Astrocyte (in vitro differentiated cells and primary cell): ENCODE results near the gene CASK. TPM values are rescaled to one million over a fixed set of nuclear protein-coding genes. Genes with fewer than 3 reads are reported as not detected.

Experiments used
- DNase-seq: peaks from one replicate; pipeline ENCODE4 v3.0.0-alpha.2; 2010; ENCODE audit warnings: low read depth
- FAIRE-seq: peaks from 2 replicates; lab custom pipeline; 2011; peaks lifted over from hg19 to GRCh38; lab: Jason Lieb, UNC
- H2AFZ ChIP-seq: 2 replicates; pipeline ENCODE4 v1.6.0; 2012; ENCODE audit warnings: low read depth, low read length, inconsistent platforms
- H3K27ac ChIP-seq: 2 replicates; pipeline ENCODE4 v1.5.1; 2011; ENCODE audit warnings: low read depth, low read length, inconsistent platforms
- H3K27me3 ChIP-seq: 2 replicates; pipeline ENCODE4 v1.6.0; 2011; ENCODE audit warnings: low read length, inconsistent platforms; ENCODE audit not compliant: insufficient read depth
- H3K36me3 ChIP-seq: 2 replicates; pipeline ENCODE4 v1.5.1; 2011; ENCODE audit warnings: low read length, inconsistent platforms; ENCODE audit not compliant: insufficient read depth
- H3K4me1 ChIP-seq: 2 replicates; pipeline ENCODE4 v1.5.1; 2011; ENCODE audit warnings: low read length, inconsistent platforms; ENCODE audit not compliant: insufficient read depth
- H3K4me2 ChIP-seq: 2 replicates; pipeline ENCODE4 v1.6.0; 2012; ENCODE audit warnings: low read length, inconsistent platforms
- H3K4me3 ChIP-seq: 2 replicates; pipeline ENCODE4 v1.5.1; 2011; ENCODE audit warnings: low read depth, mild to moderate bottlenecking, low read length, inconsistent platforms; ENCODE audit not compliant: insufficient read depth
- H3K79me2 ChIP-seq: 2 replicates; pipeline ENCODE4 v1.6.0; 2012; ENCODE audit warnings: mild to moderate bottlenecking, low read length, inconsistent platforms; ENCODE audit not compliant: insufficient read depth
- H3K9ac ChIP-seq: 2 replicates; pipeline ENCODE4 v1.6.0; 2012; ENCODE audit warnings: mild to moderate bottlenecking, low read length, inconsistent platforms
- H3K9me3 ChIP-seq: 2 replicates; pipeline ENCODE4 v1.5.1; 2012; ENCODE audit warnings: low read depth, mild to moderate bottlenecking, low read length, inconsistent platforms; ENCODE audit not compliant: insufficient read depth
- H4K20me1 ChIP-seq: 2 replicates; pipeline ENCODE4 v1.6.0; 2012; ENCODE audit warnings: low read length, inconsistent platforms; ENCODE audit not compliant: insufficient read depth
- H3K27ac Mint-ChIP-seq: one replicate; pipeline ENCODE4 v1.8.0; 2021; ENCODE audit warnings: mild to moderate bottlenecking, mixed read lengths; ENCODE audit not compliant: unreplicated experiment
- H3K27me3 Mint-ChIP-seq: one replicate; pipeline ENCODE4 v1.8.0; 2021; ENCODE audit warnings: low read depth, mixed read lengths; ENCODE audit not compliant: unreplicated experiment
- H3K36me3 Mint-ChIP-seq: one replicate; pipeline ENCODE4 v1.8.0; 2021; ENCODE audit warnings: low read depth, mixed read lengths; ENCODE audit not compliant: unreplicated experiment
- H3K4me1 Mint-ChIP-seq: one replicate; pipeline ENCODE4 v1.8.0; 2021; ENCODE audit warnings: low read depth, mixed read lengths; ENCODE audit not compliant: unreplicated experiment
- H3K4me3 Mint-ChIP-seq: one replicate; pipeline ENCODE4 v1.8.0; 2021; ENCODE audit warnings: mild to moderate bottlenecking, moderate library complexity, mixed read lengths; ENCODE audit not compliant: unreplicated experiment
- H3K9me3 Mint-ChIP-seq: one replicate; pipeline ENCODE4 v1.8.0; 2021; ENCODE audit warnings: mild to moderate bottlenecking, mixed read lengths; ENCODE audit not compliant: unreplicated experiment
- EZH2 ChIP-seq: IDR thresholded peaks from 2 replicates; pipeline ENCODE4 v1.6.1; 2012; ENCODE audit warnings: mild to moderate bottlenecking, low read length, inconsistent platforms; ENCODE audit not compliant: insufficient read depth
- total RNA-seq: library from RNA; stranded (reverse); gene quantifications from 2 replicates; pipeline ENCODE4 v1.2.1, GENCODE V29; 2021
- TF ChIP-seq, protein P1 (sequence below): IDR thresholded peaks from 2 replicates; pipeline ENCODE4 v1.5.1; 2011; ENCODE audit warnings: low read depth, mild to moderate bottlenecking, inconsistent platforms, low read length, moderate library complexity; ENCODE audit not compliant: insufficient read depth

Gene CASK
- total RNA-seq, 1 donor from 2014 or later = 99.3 TPM

DNA sequence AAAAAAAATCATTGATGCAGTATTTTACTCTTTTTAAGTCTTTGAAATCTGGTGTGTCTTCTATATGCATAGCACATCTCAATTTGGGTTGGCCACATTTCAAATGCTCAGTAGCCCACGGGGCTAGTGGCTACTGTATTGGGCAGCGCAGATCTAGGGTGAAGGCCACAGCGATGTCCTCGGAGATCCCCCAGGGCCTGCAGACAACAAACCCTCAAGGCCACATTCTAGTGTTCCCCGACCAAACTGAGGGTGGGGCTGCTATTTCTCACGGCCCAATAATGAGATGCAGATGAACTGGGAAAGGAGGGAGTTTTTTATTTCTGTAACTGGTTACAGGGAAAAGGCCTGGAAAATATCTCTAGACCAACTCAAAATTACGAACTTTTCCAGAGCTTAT lies 452.6 kb downstream of the CASK start:
- H3K36me3 Mint-ChIP-seq = no peaks in the 10 kb centered on the region
- H3K27me3 ChIP-seq = no peaks in the 10 kb centered on the region
- no peaks in the 10 kb centered on the region for H3K79me2 ChIP-seq

DNA sequence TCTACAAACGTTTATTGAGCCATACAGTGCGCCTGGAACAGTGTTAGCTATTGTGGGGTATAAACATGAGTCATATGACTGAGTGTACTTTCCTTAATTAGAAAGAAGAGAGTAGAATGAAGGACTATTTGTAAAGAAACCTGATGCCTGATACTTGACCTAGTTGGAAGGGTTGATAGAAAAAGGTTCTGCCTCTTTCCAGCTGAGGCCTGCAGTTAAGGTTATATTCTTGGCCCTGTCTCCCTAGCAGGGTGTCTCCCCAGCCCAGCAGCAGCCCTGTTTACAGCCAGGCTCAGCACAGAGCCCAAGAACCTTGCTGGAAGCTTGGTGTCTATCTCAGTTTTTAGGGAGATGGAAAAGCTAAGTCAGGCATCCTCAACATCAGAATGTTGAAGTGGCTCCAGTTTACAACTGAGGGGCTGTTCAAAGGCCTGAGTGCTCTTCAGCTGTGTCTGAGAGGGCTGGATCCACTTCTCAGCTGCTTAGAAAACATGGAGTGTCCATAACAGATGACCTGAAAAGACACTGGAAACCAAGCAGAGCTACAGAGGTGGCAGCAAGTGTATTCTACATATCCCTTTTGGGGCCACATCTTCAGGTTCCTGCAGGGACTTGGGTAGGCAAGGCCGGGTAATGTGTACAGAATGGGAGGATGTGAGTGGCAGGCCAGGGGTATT lies 454.6 kb downstream of the CASK start:
- Histone ChIP-seq H3K4me3 (no peak overlapping the region), H3K27ac (no peak overlapping the region), H3K9ac (no peak overlapping the region), H4K20me1 (no peaks in the 10 kb centered on the region), H2AFZ (no peak overlapping the region), H3K36me3 (no peaks in the 10 kb centered on the region), H3K9me3 (no peaks in the 10 kb centered on the region), H3K27me3 (no peaks in the 10 kb centered on the region), H3K4me1 (no peaks in the 10 kb centered on the region), H3K4me2 (no peak overlapping the region), H3K79me2 (no peaks in the 10 kb centered on the region)
- H3K27me3 Mint-ChIP-seq = no peaks in the 10 kb centered on the region
- FAIRE-seq (no peak), DNase-seq (peak; percentile 19)
- no peak overlapping the region for H3K27ac Mint-ChIP-seq
- TF ChIP-seq, protein P1, sequence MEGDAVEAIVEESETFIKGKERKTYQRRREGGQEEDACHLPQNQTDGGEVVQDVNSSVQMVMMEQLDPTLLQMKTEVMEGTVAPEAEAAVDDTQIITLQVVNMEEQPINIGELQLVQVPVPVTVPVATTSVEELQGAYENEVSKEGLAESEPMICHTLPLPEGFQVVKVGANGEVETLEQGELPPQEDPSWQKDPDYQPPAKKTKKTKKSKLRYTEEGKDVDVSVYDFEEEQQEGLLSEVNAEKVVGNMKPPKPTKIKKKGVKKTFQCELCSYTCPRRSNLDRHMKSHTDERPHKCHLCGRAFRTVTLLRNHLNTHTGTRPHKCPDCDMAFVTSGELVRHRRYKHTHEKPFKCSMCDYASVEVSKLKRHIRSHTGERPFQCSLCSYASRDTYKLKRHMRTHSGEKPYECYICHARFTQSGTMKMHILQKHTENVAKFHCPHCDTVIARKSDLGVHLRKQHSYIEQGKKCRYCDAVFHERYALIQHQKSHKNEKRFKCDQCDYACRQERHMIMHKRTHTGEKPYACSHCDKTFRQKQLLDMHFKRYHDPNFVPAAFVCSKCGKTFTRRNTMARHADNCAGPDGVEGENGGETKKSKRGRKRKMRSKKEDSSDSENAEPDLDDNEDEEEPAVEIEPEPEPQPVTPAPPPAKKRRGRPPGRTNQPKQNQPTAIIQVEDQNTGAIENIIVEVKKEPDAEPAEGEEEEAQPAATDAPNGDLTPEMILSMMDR = no peak
- TF ChIP-seq EZH2 = no peak
- H3K4me1 Mint-ChIP-seq = no peaks in the 10 kb centered on the region
- no peaks in the 10 kb centered on the region for H3K9me3 Mint-ChIP-seq
- H3K36me3 Mint-ChIP-seq = no peaks in the 10 kb centered on the region
- no peak overlapping the region for H3K4me3 Mint-ChIP-seq

More for the DNA sequence above, 452.6 kb downstream of the CASK start:
- Histone ChIP-seq H3K9ac (no peak overlapping the region), H3K4me2 (no peak overlapping the region), H3K27ac (no peak overlapping the region), H3K36me3 (no peaks in the 10 kb centered on the region), H3K9me3 (no peaks in the 10 kb centered on the region), H2AFZ (no peak overlapping the region), H3K4me3 (no peak overlapping the region), H3K4me1 (no peaks in the 10 kb centered on the region), H4K20me1 (no peaks in the 10 kb centered on the region)
- Mint-ChIP-seq H3K9me3 (no peaks in the 10 kb centered on the region), H3K27me3 (no peaks in the 10 kb centered on the region), H3K27ac (no peak overlapping the region), H3K4me3 (no peak overlapping the region), H3K4me1 (peaks cover 3% of the 10 kb centered on the region)
- TF ChIP-seq EZH2 = no peak
- TF ChIP-seq, protein P1 = no peak
- FAIRE-seq (peak; percentile 37), DNase-seq (no peak)

Other genes with a start within 250 kb of the CASK start
- not detected in 2 replicates for gene GPR34, start 234.6 kb downstream of the CASK start, total RNA-seq
- gene GPR82, start 199.4 kb downstream of the CASK start, total RNA-seq = not detected in 2 replicates